GM19468 (cell line): ENCODE data around the gene PRDX5.

Source experiments
- ATAC-seq: cut with Tn5 transposase; IDR thresholded peaks from one replicate; pipeline ENCODE4 v1.9.1; 2021; ENCODE audit warnings: mild to moderate bottlenecking, moderate library complexity, moderate number of reproducible peaks; ENCODE audit not compliant: unreplicated experiment; ENCODE audit errors: extremely low read depth

Gene PRDX5

GRCh38 chr11:64358907-64359711 is 41.2 kb downstream of the PRDX5 start, which contains the start of gene RPS6KA4:
TSS of gene RPS6KA4 (plus strand) at chr11:64359162. CDS start at chr11:64359236, 74 bp downstream.
- ATAC-seq = no peak

GRCh38 chr11:64359712-64360445 is 42.0 kb downstream of the PRDX5 start:
- no peak for ATAC-seq

GRCh38 chr11:64360448-64360921 is 42.6 kb downstream of the PRDX5 start:
- no peak for ATAC-seq

- ATAC-seq = no peak
Measured at GRCh38 chr11:64361659-64362058, 43.7 kb downstream of the PRDX5 start.

GRCh38 chr11:64362339-64362738 is 44.4 kb downstream of the PRDX5 start:
- ATAC-seq = no peak

- ATAC-seq = no peak
Measured at GRCh38 chr11:64364435-64364834, 46.5 kb downstream of the PRDX5 start.

GRCh38 chr11:64364911-64365310 is 47.0 kb downstream of the PRDX5 start:
- ATAC-seq = no peak

- no peak for ATAC-seq
Measured at GRCh38 chr11:64366751-64367150, 48.8 kb downstream of the PRDX5 start.

- no peak for ATAC-seq
Measured at GRCh38 chr11:64367931-64368672, 50.2 kb downstream of the PRDX5 start.

GRCh38 chr11:64368673-64369074 is 50.8 kb downstream of the PRDX5 start:
- no peak for ATAC-seq

- no peak for ATAC-seq
Measured at GRCh38 chr11:64369440-64370421, 51.8 kb downstream of the PRDX5 start.

- ATAC-seq = no peak
Measured at GRCh38 chr11:64371201-64371600, 53.3 kb downstream of the PRDX5 start.
